Mesangial cell (primary cell): ENCODE data around the gene HYAL1. TPM values are rescaled to one million over a fixed set of nuclear protein-coding genes. Genes with fewer than 3 reads are reported as not detected.

ENCODE experiments used
- total RNA-seq: library from RNA; depleted of rRNA; stranded (reverse); fragments of >200 nt; gene quantifications from 2 replicates; pipeline ENCODE4 v1.2.3, GENCODE V29; 2015

The HYAL1 gene, protein sequence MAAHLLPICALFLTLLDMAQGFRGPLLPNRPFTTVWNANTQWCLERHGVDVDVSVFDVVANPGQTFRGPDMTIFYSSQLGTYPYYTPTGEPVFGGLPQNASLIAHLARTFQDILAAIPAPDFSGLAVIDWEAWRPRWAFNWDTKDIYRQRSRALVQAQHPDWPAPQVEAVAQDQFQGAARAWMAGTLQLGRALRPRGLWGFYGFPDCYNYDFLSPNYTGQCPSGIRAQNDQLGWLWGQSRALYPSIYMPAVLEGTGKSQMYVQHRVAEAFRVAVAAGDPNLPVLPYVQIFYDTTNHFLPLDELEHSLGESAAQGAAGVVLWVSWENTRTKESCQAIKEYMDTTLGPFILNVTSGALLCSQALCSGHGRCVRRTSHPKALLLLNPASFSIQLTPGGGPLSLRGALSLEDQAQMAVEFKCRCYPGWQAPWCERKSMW
- 1.1 and 1.5 TPM in 2 replicates for total RNA-seq

DNA sequence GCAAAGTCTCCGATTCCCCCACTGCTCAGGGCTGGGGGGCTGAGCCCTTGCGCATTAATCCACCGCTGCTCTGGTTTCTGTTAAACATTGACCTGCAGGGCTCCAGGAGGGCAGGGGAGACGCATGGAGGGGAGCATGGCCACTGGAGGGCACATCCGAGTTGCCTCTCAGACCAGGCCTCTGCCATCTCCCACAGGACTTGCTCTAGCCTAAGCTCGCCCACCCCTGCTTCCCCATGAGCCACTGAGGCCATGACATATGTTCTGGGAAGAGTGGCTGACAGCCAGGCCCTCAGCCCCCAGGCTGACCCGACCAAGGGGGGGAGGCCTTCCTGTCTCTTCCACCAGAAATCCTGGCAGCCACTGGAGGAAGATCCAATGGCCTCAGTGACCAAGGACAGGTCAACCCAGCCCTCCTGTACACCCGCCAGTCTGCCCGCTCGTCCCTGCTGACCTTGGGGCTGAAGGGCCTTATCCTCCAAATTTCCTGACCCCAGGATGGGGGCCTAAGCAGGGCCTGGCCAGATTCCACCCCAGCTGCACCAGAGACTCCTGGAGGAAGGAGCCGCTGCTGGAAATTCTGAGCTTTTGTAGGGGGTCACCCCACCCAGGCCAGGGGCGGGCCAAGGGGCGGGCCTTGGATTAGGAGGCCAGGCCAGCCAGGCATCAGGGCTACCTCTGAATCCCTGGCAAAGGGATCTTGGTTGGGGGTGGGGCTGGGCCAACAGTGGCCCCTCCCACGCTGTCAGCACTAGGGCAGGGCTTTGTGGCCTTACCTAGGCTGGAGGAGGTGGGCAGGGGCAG lies at the start of gene HYAL1:
Gene HYAL1, minus strand, starts transcription at position 562 of the 803 bp plus-strand sequence. CDS start 618 bp downstream, outside the sequence.

DNA sequence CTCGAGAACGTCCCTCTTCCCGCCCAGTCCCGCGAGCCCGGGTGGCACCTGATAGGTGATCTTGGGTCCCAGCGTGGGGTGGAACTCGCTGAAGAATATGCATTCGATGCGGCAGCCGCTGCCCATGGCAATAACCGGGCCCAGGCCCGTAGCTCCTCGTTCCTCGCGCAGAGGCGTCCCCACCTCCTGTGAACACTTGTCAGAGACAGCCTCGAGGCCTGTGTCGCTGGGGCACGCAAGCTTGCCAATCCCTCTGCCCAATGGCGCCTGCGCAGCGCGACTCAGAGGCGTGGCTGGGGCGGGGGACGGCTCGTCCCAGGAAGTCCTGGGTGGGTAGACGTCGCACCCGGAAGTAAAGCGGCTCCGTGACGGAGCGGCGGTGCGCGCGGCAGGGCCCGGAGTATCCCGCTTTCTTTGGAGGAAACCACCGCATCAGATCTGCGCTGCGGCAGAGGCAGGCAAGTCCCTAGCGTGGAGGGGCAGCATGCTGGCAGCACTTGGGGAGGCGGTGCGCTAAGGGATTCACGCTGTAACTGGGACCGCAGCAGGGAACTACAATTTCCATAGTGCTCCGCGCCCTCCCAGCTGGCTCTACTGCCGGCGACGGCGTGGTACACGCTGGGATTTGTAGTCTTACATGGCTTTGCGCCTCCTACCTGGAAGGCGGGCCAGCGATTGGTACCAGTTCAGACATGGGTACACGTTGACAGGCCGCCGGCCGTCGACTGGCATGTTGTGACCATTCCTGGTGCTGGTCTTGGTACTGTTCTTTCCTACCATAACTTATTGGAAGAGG lies 47.4 kb upstream of the HYAL1 start, which contains the start of the genes CYB561D2 and NPRL2:
Gene CYB561D2, plus strand, starts transcription at position 336 of the 796 bp plus-strand sequence. CDS start 572 bp downstream, outside the sequence.
Gene NPRL2, minus strand, starts transcription at position 249 of the 796 bp plus-strand sequence. Its CDS starts 123 bp downstream, at position 126.

DNA sequence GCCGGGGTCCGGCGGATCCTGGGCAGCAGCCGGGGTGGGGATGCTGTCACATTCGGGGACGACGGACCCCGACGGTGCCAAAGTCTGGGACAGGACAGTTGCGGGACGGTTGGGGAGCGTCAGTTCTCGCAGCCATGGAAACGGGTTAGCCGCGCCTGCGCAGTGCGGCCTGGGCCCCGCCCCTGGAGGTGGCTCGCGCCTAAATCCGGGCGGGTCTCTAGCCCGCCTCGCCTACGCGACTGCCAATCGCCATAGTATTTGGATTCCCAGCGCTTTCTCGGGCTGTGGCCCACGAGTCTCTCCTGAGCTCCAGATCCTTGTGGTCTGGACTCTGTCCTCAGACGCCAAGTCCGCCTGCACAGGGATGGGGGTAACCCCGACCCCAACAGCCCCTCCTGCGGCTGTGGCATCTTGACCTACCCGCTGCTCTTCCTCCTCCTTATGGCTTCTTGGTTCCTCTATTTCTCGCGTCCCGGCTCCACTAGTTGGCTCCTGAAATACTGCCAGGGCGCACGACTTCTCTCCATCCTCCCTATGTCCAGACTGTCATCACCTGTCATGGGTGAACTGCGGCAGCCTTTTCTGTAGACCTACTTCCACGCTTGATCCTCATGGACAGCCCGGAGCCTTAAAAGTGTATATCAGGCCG lies 42.3 kb upstream of the HYAL1 start, which contains the start of gene ZMYND10:
Gene ZMYND10, minus strand, starts transcription at position 147 of the 649 bp plus-strand sequence. CDS start 153 bp downstream, outside the sequence.

DNA sequence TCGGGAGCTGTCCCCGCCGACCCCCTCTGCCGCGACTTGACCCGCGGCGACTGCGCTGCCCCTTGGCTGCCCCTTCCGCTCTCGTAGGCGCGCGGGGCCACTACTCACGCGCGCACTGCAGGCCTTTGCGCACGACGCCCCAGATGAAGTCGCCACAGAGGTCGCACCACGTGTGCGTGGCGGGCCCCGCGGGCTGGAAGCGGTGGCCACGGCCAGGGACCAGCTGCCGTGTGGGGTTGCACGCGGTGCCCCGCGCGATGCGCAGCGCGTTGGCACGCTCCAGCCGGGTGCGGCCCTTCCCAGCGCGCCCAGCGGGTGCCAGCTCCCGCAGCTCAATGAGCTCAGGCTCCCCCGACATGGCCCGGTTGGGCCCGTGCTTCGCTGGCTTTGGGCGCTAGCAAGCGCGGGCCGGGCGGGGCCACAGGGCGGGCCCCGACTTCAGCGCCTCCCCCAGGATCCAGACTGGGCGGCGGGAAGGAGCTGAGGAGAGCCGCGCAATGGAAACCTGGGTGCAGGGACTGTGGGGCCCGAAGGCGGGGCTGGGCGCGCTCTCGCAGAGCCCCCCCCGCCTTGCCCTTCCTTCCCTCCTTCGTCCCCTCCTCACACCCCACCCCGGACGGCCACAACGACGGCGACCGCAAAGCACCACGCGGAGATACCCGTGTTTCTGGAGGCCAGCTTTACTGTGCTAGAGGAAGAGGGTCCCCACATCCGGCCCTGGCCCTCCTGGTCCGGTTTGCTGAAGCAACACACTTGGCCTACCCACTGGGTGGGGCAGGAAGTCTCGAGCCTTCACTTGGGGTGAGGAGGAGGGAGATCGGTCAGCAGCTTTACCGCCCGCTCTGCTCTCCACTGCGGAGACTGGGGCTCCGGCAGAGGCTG lies 37.3 kb upstream of the HYAL1 start, which contains the start of gene RASSF1:
Gene RASSF1, minus strand, starts transcription at position 389 of the 882 bp plus-strand sequence. Its CDS starts 31 bp downstream, at position 358.

DNA sequence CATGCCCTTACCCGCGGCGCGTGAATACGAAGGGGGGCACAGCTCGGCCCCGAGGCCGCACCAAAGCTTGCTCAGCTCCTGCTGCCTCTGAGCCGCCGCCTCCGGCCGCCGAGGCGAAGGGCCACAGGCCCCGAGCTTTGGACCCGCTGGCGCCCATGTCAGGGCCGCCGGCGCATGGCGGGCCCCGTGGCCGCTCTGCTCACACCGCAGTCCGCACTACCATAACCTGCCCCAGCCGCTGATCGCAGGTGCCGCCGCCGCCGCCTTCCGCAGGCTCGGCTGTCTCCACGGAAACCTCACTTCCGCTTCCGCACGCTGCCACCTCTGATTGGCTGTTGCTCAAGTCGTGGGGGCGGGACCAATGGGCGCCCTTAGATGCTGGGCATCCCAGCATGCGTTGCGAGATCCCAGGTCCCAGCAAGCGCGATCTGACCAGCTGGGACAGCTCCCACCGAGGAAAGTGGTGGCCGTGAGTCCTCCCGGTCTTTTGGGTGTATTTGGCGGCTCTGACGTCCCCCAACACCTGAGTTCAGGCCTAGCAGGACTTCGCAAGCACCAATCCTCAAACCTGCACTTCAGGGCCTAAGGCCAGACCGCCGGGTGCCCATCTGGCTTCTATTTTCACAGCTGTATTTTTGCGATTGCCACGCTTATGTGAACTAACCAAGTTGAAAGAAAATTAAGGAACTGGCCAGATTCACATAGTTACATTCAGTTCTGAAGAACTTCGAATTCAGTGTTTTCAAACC lies 24.7 kb upstream of the HYAL1 start, which contains the start of gene TUSC2:
Gene TUSC2, minus strand, starts transcription at position 281 of the 749 bp plus-strand sequence. Its CDS starts 124 bp downstream, at position 157.

DNA sequence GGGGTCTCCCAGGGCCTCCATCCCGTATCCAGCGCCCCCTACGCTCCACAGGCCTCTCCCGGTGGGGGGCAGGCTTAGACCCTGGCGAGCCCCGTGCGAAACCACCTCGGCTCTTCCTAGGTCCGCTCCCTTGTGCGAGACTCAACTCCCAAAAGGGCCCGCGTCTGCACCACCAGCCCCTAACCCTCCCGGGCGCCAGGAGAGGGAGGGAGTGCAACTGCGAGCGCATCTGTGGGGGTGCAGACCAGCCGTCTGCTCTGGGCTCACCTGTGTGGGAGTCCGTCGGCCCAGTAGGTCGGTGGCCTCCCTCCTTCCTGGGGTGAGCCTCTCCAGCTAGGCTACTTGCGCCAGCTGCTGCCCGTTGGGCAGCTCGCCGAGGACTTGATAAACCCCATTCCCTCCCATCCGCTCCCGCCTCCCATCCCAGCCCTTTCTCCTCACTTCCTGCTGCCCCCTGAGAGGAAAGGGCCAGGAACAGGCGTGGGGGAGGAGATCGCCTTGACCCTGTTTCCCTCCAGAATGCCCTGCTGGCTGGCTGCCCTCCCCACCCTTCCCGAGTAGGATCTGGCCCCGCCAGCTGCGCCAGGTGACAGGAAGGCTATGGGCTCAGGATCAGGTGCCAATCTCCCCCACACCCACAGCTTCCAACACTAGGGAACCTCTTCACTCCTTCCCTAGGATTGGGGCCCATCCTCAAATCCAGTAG lies 19.2 kb upstream of the HYAL1 start, which contains the start of gene HYAL2:
Gene HYAL2, minus strand, starts transcription at position 360 of the 706 bp plus-strand sequence. CDS start 2,256 bp downstream, outside the sequence.

DNA sequence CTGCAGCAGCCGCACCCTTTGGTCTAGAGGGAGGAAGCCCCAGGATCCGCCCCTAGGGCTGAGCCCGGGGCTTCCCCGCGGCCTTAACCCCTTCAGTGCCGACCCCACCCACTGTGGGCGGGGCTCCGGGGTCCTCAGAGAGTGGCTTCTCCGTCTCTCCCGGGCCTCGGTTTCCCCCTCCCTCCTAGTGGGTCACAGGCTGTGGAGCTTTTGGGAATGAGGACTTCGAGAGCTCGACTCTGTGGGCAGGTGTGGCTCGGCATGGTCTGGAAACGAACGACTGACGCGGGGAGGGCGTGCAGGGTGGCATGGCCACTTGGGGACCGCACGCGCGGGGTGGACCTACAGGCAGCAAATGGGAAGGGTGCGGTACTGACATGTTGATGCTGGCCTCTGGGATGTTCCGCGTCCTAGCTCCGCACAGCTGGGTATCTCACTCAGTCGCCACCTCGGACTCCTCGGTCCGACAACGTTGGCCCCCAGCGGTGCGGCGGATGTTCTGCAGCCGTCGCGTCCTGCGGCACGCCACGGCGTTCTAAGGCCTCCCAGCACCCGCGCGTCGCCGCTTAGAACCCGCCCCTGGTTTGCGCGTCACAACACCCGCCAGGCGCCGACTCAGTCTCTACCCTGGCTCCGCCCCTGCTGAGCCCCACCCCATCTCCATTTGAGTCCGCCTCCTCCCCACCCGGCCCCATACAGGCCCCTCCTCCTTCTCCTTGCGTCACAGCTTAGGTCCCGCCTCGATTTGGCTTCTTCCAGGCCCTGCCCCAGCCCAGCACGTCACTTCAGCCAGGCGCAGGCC lies 4.3 kb downstream of the HYAL1 start, which contains the start of the genes HYAL3 and NAA80:
Gene HYAL3, minus strand, starts transcription at position 570 of the 802 bp plus-strand sequence. CDS start 3,803 bp downstream, outside the sequence.
Gene NAA80, minus strand, starts transcription at position 570 of the 802 bp plus-strand sequence. CDS start 1,942 bp downstream, outside the sequence.

DNA sequence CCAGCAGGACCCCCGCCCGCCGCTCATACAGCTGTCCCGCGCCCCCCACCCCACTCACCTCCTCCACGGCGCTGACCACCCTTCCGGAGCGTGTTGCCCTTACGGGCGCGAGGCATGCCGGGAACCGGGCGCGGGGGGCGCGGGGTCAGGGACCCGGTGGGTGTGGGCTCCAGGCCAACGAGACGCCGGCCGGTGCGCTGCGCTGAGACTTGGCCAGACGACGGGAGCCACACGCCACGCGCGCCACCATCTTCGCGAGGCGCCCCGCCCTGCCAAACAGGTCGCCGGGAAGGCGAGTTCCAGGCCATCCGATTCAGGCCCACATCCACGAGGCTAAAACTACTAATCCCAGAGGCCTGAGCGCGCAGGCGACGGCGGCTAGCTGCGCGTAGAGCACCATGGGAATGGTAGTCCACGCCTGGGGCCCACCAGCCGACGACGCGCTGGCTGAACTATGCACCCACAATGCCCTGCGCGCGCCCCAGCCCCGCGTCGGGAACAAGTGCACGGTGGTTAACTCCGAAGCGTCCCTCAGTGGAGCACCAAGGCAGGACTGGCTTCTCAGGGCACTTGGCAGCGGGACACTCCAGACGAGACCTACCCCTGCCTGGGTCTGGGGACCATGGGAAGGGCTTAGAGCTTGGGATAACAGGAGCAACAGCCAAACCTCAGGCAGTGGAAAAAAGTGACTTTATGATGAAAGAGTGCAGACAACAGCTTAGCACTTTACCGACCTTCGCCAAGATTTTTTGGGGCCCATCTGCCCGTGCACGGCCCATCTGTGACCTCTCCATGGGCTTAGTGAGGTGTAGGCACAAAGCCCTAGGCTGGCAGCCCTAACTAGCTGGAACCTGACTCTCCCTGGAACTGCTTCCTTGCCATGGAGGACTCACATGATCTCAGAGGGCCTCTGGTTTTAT lies 11.0 kb downstream of the HYAL1 start, which contains the start of gene IFRD2:
Gene IFRD2, minus strand, starts transcription at position 271 of the 920 bp plus-strand sequence. Its CDS starts 155 bp downstream, at position 116.

DNA sequence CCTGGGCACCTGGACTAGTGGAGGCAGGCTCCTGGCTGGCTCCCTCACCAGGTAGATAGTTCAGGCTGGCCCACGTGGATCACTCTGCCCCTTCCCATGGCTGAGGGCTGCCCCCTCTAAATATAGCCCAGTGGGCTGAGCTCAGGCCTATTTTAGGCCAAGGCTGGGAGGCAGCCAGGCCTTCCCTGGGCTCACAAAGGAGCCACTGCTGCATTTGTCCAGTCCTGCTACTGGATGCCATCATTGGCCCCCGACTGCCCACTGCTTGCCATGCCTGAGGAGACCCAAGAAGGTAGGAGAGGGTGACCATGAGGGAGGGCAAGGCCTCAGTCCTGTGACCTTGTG lies 24.5 kb downstream of the HYAL1 start, which contains the start of gene LSMEM2:
Gene LSMEM2, plus strand, starts transcription at position 208 of the 345 bp plus-strand sequence. Its CDS starts 27 bp downstream, at position 235.

DNA sequence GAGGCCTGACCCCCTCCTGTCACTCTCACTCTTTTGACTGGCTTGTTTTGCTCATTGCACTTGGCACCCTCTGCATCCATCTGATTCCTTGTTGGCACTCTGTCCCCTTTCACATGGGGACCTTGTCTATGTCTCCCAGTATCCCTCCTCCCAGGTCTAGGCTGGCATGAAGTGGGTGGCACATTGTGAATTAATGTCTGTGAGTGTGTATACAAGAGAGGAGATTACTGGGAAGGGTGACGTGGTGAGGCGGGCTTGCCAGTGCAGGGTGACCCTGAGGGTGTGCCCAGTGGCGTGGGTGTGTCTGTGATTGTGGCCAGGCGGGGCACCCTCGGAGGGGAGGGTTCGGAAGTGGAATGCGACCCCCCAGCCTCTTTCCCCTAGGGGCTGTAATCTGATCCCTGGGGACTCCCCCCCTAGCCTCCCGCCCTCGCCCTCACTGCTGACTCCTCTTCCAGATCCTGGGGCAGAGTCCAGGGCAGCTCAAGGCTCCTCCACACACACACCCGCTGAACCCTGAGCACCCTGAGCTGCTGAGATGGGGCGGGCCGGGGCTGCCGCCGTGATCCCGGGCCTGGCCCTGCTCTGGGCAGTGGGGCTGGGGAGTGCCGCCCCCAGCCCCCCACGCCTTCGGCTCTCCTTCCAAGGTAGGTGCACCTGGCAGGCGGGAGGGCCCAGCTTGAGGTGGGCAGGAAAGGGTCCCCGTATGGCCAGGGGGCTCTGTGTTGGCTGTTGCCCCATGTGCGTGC lies 34.5 kb downstream of the HYAL1 start, which contains the start of gene SEMA3B:
Gene SEMA3B, plus strand, starts transcription at position 445 of the 749 bp plus-strand sequence. Its CDS starts 94 bp downstream, at position 539.

Other genes with a start within 250 kb of the HYAL1 start
- 48.1 and 64.3 TPM in 2 replicates for gene RBM5, start 214.7 kb downstream of the HYAL1 start, total RNA-seq
- gene SEMA3F, start 148.2 kb downstream of the HYAL1 start, total RNA-seq = 23.8 and 42.1 TPM in 2 replicates
- not detected in 2 replicates for gene GNAT1, start 112.0 kb downstream of the HYAL1 start, total RNA-seq
- gene SLC38A3, start 98.3 kb downstream of the HYAL1 start, total RNA-seq = 0.51 TPM in 1 of 2 replicates, not detected in the other
- 258 and 294 TPM in 2 replicates for gene GNAI2, start 67.4 kb downstream of the HYAL1 start, total RNA-seq
- gene SEMA3B, start 34.4 kb downstream of the HYAL1 start, total RNA-seq = 7.8 and 49.4 TPM in 2 replicates
- not detected in 2 replicates for gene LSMEM2, start 24.5 kb downstream of the HYAL1 start, total RNA-seq
- gene IFRD2, start 11.1 kb downstream of the HYAL1 start, total RNA-seq = 55.1 and 154 TPM in 2 replicates
- 4.4 and 9.3 TPM in 2 replicates for gene HYAL3, start 4.2 kb downstream of the HYAL1 start, total RNA-seq
- 12.7 and 17.0 TPM in 2 replicates for gene NAA80, start 4.2 kb downstream of the HYAL1 start, total RNA-seq
- gene HYAL2, start 19.2 kb upstream of the HYAL1 start, total RNA-seq = 155 and 163 TPM in 2 replicates
- 31.3 and 33.0 TPM in 2 replicates for gene TUSC2, start 24.6 kb upstream of the HYAL1 start, total RNA-seq
- gene RASSF1, start 37.3 kb upstream of the HYAL1 start, total RNA-seq = 15.8 and 23.1 TPM in 2 replicates
- 2.1 and 3.9 TPM in 2 replicates for gene ZMYND10, start 42.2 kb upstream of the HYAL1 start, total RNA-seq
- 21.0 and 25.4 TPM in 2 replicates for gene NPRL2, start 47.2 kb upstream of the HYAL1 start, total RNA-seq
- 30.5 and 38.3 TPM in 2 replicates for gene CYB561D2, start 47.3 kb upstream of the HYAL1 start, total RNA-seq
- gene TMEM115, start 55.9 kb upstream of the HYAL1 start, total RNA-seq = 61.4 and 80.4 TPM in 2 replicates
- 0.16 and 1.1 TPM in 2 replicates for gene CACNA2D2, start 200.1 kb upstream of the HYAL1 start, total RNA-seq